Neural progenitor cell (in vitro differentiated cells): ENCODE data around the gene CXorf65. TPM values are rescaled to one million over a fixed set of nuclear protein-coding genes. Genes with fewer than 3 reads are reported as not detected.

Source experiments
- DNase-seq: peaks from one replicate; pipeline ENCODE4 v3.0.0-alpha.2; 2016; ENCODE audit warnings: low spot score
- H2AFZ ChIP-seq: fragments of 200-600 bp; sonication (generic); replicated peaks from 2 replicates; pipeline ENCODE4 v1.6.1; 2016; ENCODE audit warnings: antibody characterized with exemption
- H3F3A ChIP-seq: fragments of 200-600 bp; sonication (generic); 2 replicates; pipeline ENCODE4 v1.6.1; 2016; ENCODE audit warnings: antibody characterized with exemption, low read depth
- H3K27ac ChIP-seq: fragments of 200-600 bp; sonication (generic); 2 replicates; pipeline ENCODE4 v1.5.1; 2016; ENCODE audit warnings: mild to moderate bottlenecking
- H3K27me3 ChIP-seq: fragments of 200-600 bp; sonication (generic); 2 replicates; pipeline ENCODE4 v1.6.1; 2016; ENCODE audit warnings: mild to moderate bottlenecking, moderate library complexity
- H3K36me3 ChIP-seq: fragments of 200-600 bp; sonication (generic); 2 replicates; pipeline ENCODE4 v1.5.1; 2016
- H3K4me1 ChIP-seq: fragments of 200-600 bp; sonication (generic); 2 replicates; pipeline ENCODE4 v1.6.1; 2016; ENCODE audit warnings: mixed run types
- H3K4me2 ChIP-seq: fragments of 200-600 bp; sonication (generic); 2 replicates; pipeline ENCODE4 v1.6.1; 2016
- H3K4me3 ChIP-seq: fragments of 200-600 bp; sonication (generic); 2 replicates; pipeline ENCODE4 v1.5.1; 2016
- H3K79me2 ChIP-seq: fragments of 200-600 bp; sonication (generic); 2 replicates; pipeline ENCODE4 v1.6.1; 2016; ENCODE audit warnings: low read depth
- H3K9ac ChIP-seq: fragments of 200-600 bp; sonication (generic); 2 replicates; pipeline ENCODE4 v1.6.1; 2016
- H3K9me3 ChIP-seq: fragments of 200-600 bp; sonication (generic); 2 replicates; pipeline ENCODE4 v1.5.1; 2016; ENCODE audit warnings: low read depth
- H4K20me1 ChIP-seq: fragments of 200-600 bp; sonication (generic); 2 replicates; pipeline ENCODE4 v1.6.1; 2016; ENCODE audit warnings: low read depth
- H3K27ac Mint-ChIP-seq: 3 replicates; pipeline ENCODE4 v1.8.0; 2021; ENCODE audit warnings: mixed read lengths
- H3K27me3 Mint-ChIP-seq: 2 replicates; pipeline ENCODE4 v1.8.0; 2022; ENCODE audit warnings: low read depth, mild to moderate bottlenecking, inconsistent platforms, moderate library complexity, mixed read lengths; ENCODE audit not compliant: insufficient read depth
- H3K36me3 Mint-ChIP-seq: 3 replicates; pipeline ENCODE4 v1.8.0; 2021; ENCODE audit warnings: mixed read lengths
- H3K4me1 Mint-ChIP-seq: 3 replicates; pipeline ENCODE4 v1.8.0; 2021; ENCODE audit warnings: mixed read lengths
- H3K4me3 Mint-ChIP-seq: 3 replicates; pipeline ENCODE4 v1.8.0; 2021; ENCODE audit warnings: mild to moderate bottlenecking, moderate library complexity, mixed read lengths
- H3K9me3 Mint-ChIP-seq: 3 replicates; pipeline ENCODE4 v1.8.0; 2020; ENCODE audit warnings: mixed read lengths
- CTCF ChIP-seq: fragments of 200-600 bp; sonication (generic); IDR thresholded peaks from 2 replicates; pipeline ENCODE4 v1.5.1; 2017; ENCODE audit warnings: antibody characterized with exemption, mild to moderate bottlenecking
- EZH2 ChIP-seq: fragments of 200-600 bp; sonication (generic); IDR thresholded peaks from 2 replicates; pipeline ENCODE4 v1.6.1; 2017; ENCODE audit warnings: antibody characterized with exemption, mild to moderate bottlenecking, moderate library complexity
- EZH2phosphoT487 ChIP-seq: fragments of 200-600 bp; sonication (generic); IDR thresholded peaks from 2 replicates; pipeline ENCODE4 v1.6.1; 2017; ENCODE audit warnings: antibody characterized with exemption
- total RNA-seq: library from RNA; depleted of rRNA; stranded (reverse); fragments of >200 nt; gene quantifications from 2 replicates; pipeline ENCODE4 v1.2.3, GENCODE V29; 2015; ENCODE audit warnings: low replicate concordance

CXorf65 gene
- total RNA-seq, 1 donor from 2014 or later, result not detected

- H3K4me1 ChIP-seq, result peaks cover 22% of the 10 kb centered on the region
Observed at GRCh38 chrX:71099736-71100135, 6.8 kb downstream of the CXorf65 start.

GRCh38 chrX:71098951-71099506, 7.5 kb downstream of the CXorf65 start:
- no peak overlapping the region for H3K9ac ChIP-seq
- Mint-ChIP-seq H3K4me1 (peaks cover 32% of the 10 kb centered on the region), H3K36me3 (no peaks in the 10 kb centered on the region), H3K27me3 (peaks cover 9% of the 10 kb centered on the region), H3K9me3 (peaks cover 5% of the 10 kb centered on the region), H3K27ac (no peak overlapping the region), H3K4me3 (no peak overlapping the region)
- no peak for TF ChIP-seq EZH2phosphoT487
- no peak for TF ChIP-seq EZH2
- TF ChIP-seq CTCF, result no peak
- peaks cover 20% of the 10 kb centered on the region for H3K4me1 ChIP-seq
- H3K4me2 ChIP-seq, result peak overlapping the region; percentile 42
- peaks cover 2% of the 10 kb centered on the region for H4K20me1 ChIP-seq
- H3K4me3 ChIP-seq, result peak overlapping the region; percentile 3
- no peaks in the 10 kb centered on the region for H3K79me2 ChIP-seq
- no peak overlapping the region for H3K27ac ChIP-seq
- H2AFZ ChIP-seq, result no peak overlapping the region
- H3K27me3 ChIP-seq, result peaks cover 52% of the 10 kb centered on the region
- no peaks in the 10 kb centered on the region for H3K9me3 ChIP-seq
- DNase-seq, result no peak
- no peaks in the 10 kb centered on the region for H3K36me3 ChIP-seq
- H3F3A ChIP-seq, result peaks cover 17% of the 10 kb centered on the region

More at GRCh38 chrX:71099736-71100135, 6.8 kb downstream of the CXorf65 start:
- Histone ChIP-seq H3K27me3 (peaks cover 51% of the 10 kb centered on the region), H3K79me2 (no peaks in the 10 kb centered on the region), H3K4me3 (peak overlapping the region; percentile 3), H4K20me1 (peaks cover 2% of the 10 kb centered on the region), H3K36me3 (no peaks in the 10 kb centered on the region), H3F3A (peaks cover 24% of the 10 kb centered on the region), H2AFZ (no peak overlapping the region), H3K4me2 (peak overlapping the region; percentile 42), H3K27ac (no peak overlapping the region), H3K9ac (no peak overlapping the region), H3K9me3 (no peaks in the 10 kb centered on the region)
- Mint-ChIP-seq H3K27me3 (peaks cover 12% of the 10 kb centered on the region), H3K27ac (no peak overlapping the region), H3K9me3 (peaks cover 5% of the 10 kb centered on the region), H3K4me1 (peaks cover 38% of the 10 kb centered on the region), H3K36me3 (no peaks in the 10 kb centered on the region), H3K4me3 (no peak overlapping the region)
- peak; percentile 43 for DNase-seq
- TF ChIP-seq EZH2phosphoT487, result no peak
- no peak for TF ChIP-seq EZH2
- no peak for TF ChIP-seq CTCF

- H3K4me3 ChIP-seq, result no peak overlapping the region
- Mint-ChIP-seq H3K27ac (no peak overlapping the region), H3K36me3 (no peaks in the 10 kb centered on the region), H3K27me3 (peaks cover 9% of the 10 kb centered on the region), H3K9me3 (peaks cover 5% of the 10 kb centered on the region), H3K4me3 (no peak overlapping the region), H3K4me1 (peaks cover 25% of the 10 kb centered on the region)
- peaks cover 12% of the 10 kb centered on the region for H3F3A ChIP-seq
- H3K27me3 ChIP-seq, result peaks cover 52% of the 10 kb centered on the region
- no peaks in the 10 kb centered on the region for H3K79me2 ChIP-seq
- no peak overlapping the region for H2AFZ ChIP-seq
- H3K9ac ChIP-seq, result no peak overlapping the region
- TF ChIP-seq EZH2, result no peak
- TF ChIP-seq EZH2phosphoT487, result no peak
- TF ChIP-seq CTCF, result peak; percentile 36
- peaks cover 2% of the 10 kb centered on the region for H4K20me1 ChIP-seq
- H3K9me3 ChIP-seq, result no peaks in the 10 kb centered on the region
- H3K27ac ChIP-seq, result no peak overlapping the region
- H3K36me3 ChIP-seq, result no peaks in the 10 kb centered on the region
- H3K4me1 ChIP-seq, result peaks cover 14% of the 10 kb centered on the region
- no peak overlapping the region for H3K4me2 ChIP-seq
- no peak for DNase-seq
Observed at GRCh38 chrX:71098302-71098701, 8.2 kb downstream of the CXorf65 start.
